ACC112 (cell line): ENCODE measurements around the gene CRLF1.

ENCODE experiments used
- H2AFZ ChIP-seq: fragments of 200-600 bp; sonication (generic); one replicate; pipeline ENCODE4 v1.6.0; 2017; ENCODE audit warnings: antibody characterized with exemption, low read length; ENCODE audit not compliant: unreplicated experiment
- H3K27ac ChIP-seq: fragments of 200-600 bp; sonication (generic); 2 replicates; pipeline ENCODE4 v1.5.1; 2014; ENCODE audit warnings: low read depth, mild to moderate bottlenecking, antibody characterized with exemption, low read length, moderate library complexity
- H3K27me3 ChIP-seq: fragments of 200-600 bp; sonication (generic); 2 replicates; pipeline ENCODE4 v1.6.1; 2014; ENCODE audit warnings: mild to moderate bottlenecking, antibody characterized with exemption, low read length, moderate library complexity, mixed read lengths; ENCODE audit not compliant: insufficient read depth
- H3K36me3 ChIP-seq: fragments of 200-600 bp; sonication (generic); 2 replicates; pipeline ENCODE4 v1.6.1; 2016; ENCODE audit warnings: mild to moderate bottlenecking, antibody characterized with exemption, low read length, moderate library complexity, mixed read lengths; ENCODE audit not compliant: insufficient read depth
- H3K4me1 ChIP-seq: fragments of 200-600 bp; sonication (generic); one replicate; pipeline ENCODE4 v1.6.1; 2016; ENCODE audit warnings: low read length, mixed read lengths; ENCODE audit not compliant: insufficient read depth, unreplicated experiment, control insufficient read depth
- H3K4me3 ChIP-seq: fragments of 200-600 bp; sonication (generic); 2 replicates; pipeline ENCODE4 v1.5.1; 2014; ENCODE audit warnings: mild to moderate bottlenecking, low read depth, low read length
- H3K79me2 ChIP-seq: fragments of 200-600 bp; sonication (generic); one replicate; pipeline ENCODE4 v1.6.0; 2016; ENCODE audit warnings: low read length; ENCODE audit not compliant: control insufficient read depth, unreplicated experiment, insufficient read depth

Gene CRLF1

DNA sequence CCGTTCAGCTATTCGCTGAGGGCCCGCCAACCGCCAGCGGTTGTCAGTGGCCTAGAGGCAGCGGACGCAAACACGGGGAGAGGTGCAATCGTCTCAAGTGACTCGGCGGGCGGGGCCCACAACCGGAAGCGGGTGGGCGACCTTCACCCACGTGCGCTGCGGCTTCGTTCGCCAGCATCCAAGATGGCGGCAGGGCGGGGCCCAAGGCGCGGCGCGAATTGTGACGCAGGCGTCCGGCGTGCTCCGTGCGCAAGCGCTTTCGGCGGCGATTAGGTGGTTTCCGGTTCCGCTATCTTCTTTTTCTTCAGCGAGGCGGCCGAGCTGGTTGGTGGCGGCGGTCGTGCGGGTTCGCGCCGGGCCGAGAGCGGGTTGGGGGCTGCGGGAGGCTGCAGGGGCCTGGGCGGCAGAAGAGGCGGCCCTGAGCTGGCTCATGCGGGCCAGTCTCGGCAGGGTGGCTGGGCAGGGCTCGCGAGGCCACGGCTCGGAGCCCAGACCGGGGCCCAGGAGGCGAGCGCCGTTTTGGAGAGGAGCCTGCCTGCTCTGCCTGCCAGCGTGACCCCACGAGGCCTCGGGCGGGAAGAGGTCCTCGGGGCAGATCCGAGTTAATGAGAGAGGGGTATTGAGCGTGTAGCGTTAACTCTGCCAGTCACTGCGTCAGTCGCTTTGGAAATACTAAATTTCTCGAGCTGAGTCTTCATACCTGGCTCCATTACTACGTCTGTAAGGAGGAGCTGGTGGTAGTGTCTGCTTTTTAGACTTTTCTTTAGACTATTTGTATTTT lies 34.8 kb downstream of the CRLF1 start, which contains the start of gene UBA52:
Gene UBA52 (plus strand): TSS at position 294 of the 781 bp plus-strand sequence. CDS start 1,444 bp downstream, outside the sequence.
- Histone ChIP-seq H3K36me3 (peaks cover 11% of the 10 kb centered on the region; the same call in 1 of the 2 replicates), H3K79me2 (peaks cover 23% of the 10 kb centered on the region), H2AFZ (no peak within 1 kb of the TSS), H3K4me3 (peak within 1 kb of the TSS; percentile 87), H3K4me1 (peaks cover 11% of the 10 kb centered on the region), H3K27me3 (no peaks in the 10 kb centered on the region), H3K27ac (peak within 1 kb of the TSS; percentile 60)

GRCh38 chr19:18568367-18568766 lies 38.2 kb downstream of the CRLF1 start:
- H3K36me3 ChIP-seq: no peaks in the 10 kb centered on the region; the same call in 1 of the 2 replicates
- no peak overlapping the region for H3K27ac ChIP-seq
- no peak overlapping the region for H3K4me3 ChIP-seq
- no peaks in the 10 kb centered on the region for H3K27me3 ChIP-seq
- H3K79me2 ChIP-seq: peaks cover 16% of the 10 kb centered on the region
- H2AFZ ChIP-seq: no peak overlapping the region
- peaks cover 8% of the 10 kb centered on the region for H3K4me1 ChIP-seq

GRCh38 chr19:18566953-18567352 lies 39.6 kb downstream of the CRLF1 start:
- Histone ChIP-seq H3K27me3 (no peaks in the 10 kb centered on the region), H3K36me3 (no peaks in the 10 kb centered on the region), H3K4me1 (peaks cover under 1% of the 10 kb centered on the region), H3K79me2 (peaks cover 2% of the 10 kb centered on the region), H3K4me3 (no peak overlapping the region), H2AFZ (no peak overlapping the region), H3K27ac (no peak overlapping the region)

GRCh38 chr19:18562086-18562485 lies 44.5 kb downstream of the CRLF1 start:
- Histone ChIP-seq H3K27me3 (no peaks in the 10 kb centered on the region), H3K27ac (peak overlapping the region; percentile 29; the same call in 1 of the 2 replicates), H3K36me3 (no peaks in the 10 kb centered on the region), H3K79me2 (peaks cover 31% of the 10 kb centered on the region), H2AFZ (no peak overlapping the region), H3K4me1 (peaks cover 9% of the 10 kb centered on the region), H3K4me3 (no peak overlapping the region)

- Histone ChIP-seq H2AFZ (no peak overlapping the region), H3K4me3 (peak overlapping the region; percentile 97), H3K36me3 (no peaks in the 10 kb centered on the region), H3K4me1 (peaks cover 9% of the 10 kb centered on the region), H3K79me2 (peaks cover 31% of the 10 kb centered on the region), H3K27ac (no peak overlapping the region), H3K27me3 (no peaks in the 10 kb centered on the region)
Observed at GRCh38 chr19:18559685-18560084, 46.9 kb downstream of the CRLF1 start.

DNA sequence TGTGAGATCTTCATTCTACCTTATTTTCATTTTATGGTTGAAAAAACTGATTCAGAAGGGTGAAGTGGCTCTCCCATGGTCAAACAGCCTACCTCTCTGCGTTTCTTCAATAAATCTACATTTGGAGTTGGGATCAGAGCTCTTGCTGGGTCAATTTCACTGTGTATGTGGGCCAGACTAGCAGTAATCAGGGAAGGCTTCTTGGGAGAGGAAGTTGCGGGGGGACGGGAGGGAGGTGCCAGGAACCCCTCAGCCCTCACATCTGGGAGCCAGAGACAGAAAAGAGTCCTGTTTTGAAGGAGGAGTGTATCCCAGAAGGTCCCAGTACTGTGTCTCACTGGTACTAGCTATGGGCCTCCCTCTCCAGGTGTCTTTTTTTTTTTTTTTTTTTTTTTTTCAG lies 48.0 kb downstream of the CRLF1 start:
- Histone ChIP-seq H3K4me3 (peak overlapping the region; percentile 97), H2AFZ (peak overlapping the region; percentile 23), H3K4me1 (peaks cover 9% of the 10 kb centered on the region), H3K27ac (peak overlapping the region; percentile 68), H3K27me3 (no peaks in the 10 kb centered on the region), H3K36me3 (no peaks in the 10 kb centered on the region), H3K79me2 (peaks cover 31% of the 10 kb centered on the region)

DNA sequence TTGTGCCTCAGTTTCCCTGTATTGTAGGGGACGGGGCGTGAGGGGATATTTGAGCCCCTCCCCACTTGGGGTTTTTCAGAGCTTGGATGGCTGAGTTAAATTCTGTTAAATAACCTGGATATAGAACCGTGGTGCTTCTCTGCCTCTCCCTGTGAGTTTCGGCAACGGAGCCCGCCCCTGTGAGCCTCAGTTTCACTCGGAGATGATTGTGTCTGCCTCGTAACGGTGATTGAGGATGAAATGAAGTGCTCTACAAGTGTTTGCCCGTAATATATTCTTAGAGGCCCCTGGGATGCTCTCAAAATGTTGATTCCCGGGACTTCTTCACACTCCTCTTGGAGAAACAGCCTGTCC lies 48.4 kb downstream of the CRLF1 start:
- no peaks in the 10 kb centered on the region for H3K27me3 ChIP-seq
- peak overlapping the region; percentile 68 for H3K27ac ChIP-seq
- H3K4me1 ChIP-seq: peaks cover 9% of the 10 kb centered on the region
- H3K4me3 ChIP-seq: peak overlapping the region; percentile 97
- H3K79me2 ChIP-seq: peaks cover 31% of the 10 kb centered on the region
- no peaks in the 10 kb centered on the region for H3K36me3 ChIP-seq
- H2AFZ ChIP-seq: peak overlapping the region; percentile 69

GRCh38 chr19:18557411-18558201 lies 49.0 kb downstream of the CRLF1 start, which contains the start of gene KXD1:
Gene KXD1, plus strand, starts transcription at chr19:18557870. Its CDS starts 4,187 bp downstream, at chr19:18562057.
- Histone ChIP-seq H3K4me3 (peak within 1 kb of the TSS; percentile 97), H3K79me2 (peaks cover 31% of the 10 kb centered on the region), H2AFZ (peak within 1 kb of the TSS; percentile 73), H3K4me1 (peaks cover 9% of the 10 kb centered on the region), H3K36me3 (no peaks in the 10 kb centered on the region), H3K27ac (peak within 1 kb of the TSS; percentile 68), H3K27me3 (no peaks in the 10 kb centered on the region)

DNA sequence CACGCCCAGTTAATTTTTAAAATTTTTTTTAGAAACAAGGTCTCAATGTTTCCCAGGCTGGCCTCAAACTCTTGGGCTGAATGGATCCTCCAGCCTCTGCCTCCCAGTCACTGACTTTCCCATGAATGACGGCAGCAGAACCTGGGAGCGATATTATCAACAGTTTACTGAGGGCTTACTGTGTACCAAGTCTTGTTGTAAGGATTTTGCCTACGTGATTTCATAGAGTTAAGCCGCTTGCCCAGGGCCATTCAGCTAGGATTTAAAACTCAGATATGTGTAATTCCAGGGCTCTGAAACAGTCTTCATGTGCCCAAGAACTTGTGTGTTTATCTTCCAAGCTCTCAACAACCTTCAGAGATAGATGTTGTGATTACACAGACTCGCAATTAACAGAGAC lies 55.0 kb downstream of the CRLF1 start:
- Histone ChIP-seq H3K27me3 (no peaks in the 10 kb centered on the region), H3K4me1 (no peaks in the 10 kb centered on the region), H2AFZ (no peak overlapping the region), H3K27ac (no peak overlapping the region), H3K4me3 (no peak overlapping the region), H3K79me2 (no peaks in the 10 kb centered on the region), H3K36me3 (no peaks in the 10 kb centered on the region)

- Histone ChIP-seq H3K79me2 (peaks cover 12% of the 10 kb centered on the region), H2AFZ (no peak overlapping the region), H3K36me3 (peaks cover 5% of the 10 kb centered on the region; the same call in 1 of the 2 replicates), H3K27me3 (no peaks in the 10 kb centered on the region), H3K27ac (no peak overlapping the region), H3K4me3 (peak overlapping the region; percentile 64), H3K4me1 (peaks cover 13% of the 10 kb centered on the region)
Observed at GRCh38 chr19:18543814-18544475, 62.7 kb downstream of the CRLF1 start.
